Peyer's patch (tissue), 4 donors: ENCODE data around the gene KDM3A.

Experiments used
- CTCF ChIP-seq, 6 experiments: fragments of 450-650 bp in 4 of 6; fragments of 200-600 bp in 2 of 6; sonication (generic) in 1 of 6; IDR thresholded peaks; one replicate each; pipeline ENCODE4 v1.5.1; 2017 to 2019; ENCODE audit warnings: antibody characterized with exemption in 6 of 6, mild to moderate bottlenecking in 3 of 6, moderate library complexity in 1 of 6
- POLR2A ChIP-seq, 2 donors: fragments of 450-650 bp; IDR thresholded peaks; one replicate each; pipeline ENCODE4 v1.5.1; 2017; ENCODE audit warnings: antibody characterized with exemption in 2 of 2, mild to moderate bottlenecking in 2 of 2, moderate library complexity in 2 of 2

- TF ChIP-seq POLR2A (IDR thresholded peaks at IDR 0.05) (no peak), CTCF (IDR thresholded peaks at IDR 0.05) (no peak)
These were observed 43.2 kb downstream of the KDM3A start for GRCh38 chr2:86484385-86484784.
